Measurements from ENCODE around the gene ANKRD53. TPM values are rescaled to one million over a fixed set of nuclear protein-coding genes. Genes with fewer than 3 reads are reported as not detected.

The ANKRD53 gene
- total RNA-seq, 1 experiment from 2014 or later: 0.11 TPM

DNA sequence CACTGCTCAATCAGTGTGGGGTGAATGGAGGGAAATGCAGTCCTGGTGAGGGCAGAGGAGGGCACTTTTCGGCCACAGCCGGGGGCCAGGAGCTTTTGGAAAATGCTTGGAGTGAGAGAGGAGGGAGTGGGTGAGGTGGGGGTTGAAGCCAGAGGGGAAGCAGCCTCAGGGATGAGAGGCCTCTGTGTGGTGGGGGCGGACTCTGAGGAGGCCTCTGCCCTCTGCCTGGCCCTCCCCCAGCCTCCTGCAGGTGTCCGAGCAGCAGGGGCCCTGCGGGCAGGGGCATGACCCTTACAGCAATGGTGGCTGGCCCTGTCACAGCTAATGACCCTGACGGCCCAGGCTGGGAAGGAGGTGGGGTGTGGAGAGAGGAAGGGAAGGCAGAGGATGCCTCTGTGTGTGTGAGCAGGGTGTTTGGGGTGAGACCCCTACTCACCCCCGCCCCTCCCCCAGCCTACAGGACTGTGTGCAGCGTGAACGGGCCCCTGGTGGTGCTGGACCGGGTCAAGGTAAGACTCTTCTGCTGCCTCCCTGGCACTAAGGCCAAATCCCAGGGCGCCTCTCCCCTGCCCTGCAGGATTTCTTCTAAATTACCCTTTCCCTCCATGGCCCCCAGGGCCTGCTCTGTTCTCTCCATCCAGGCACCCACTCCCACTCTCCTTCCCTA, 35.1 kb upstream of the ANKRD53 start:
- no peak for DNase-seq (ENCODE audit: low read depth)

DNA sequence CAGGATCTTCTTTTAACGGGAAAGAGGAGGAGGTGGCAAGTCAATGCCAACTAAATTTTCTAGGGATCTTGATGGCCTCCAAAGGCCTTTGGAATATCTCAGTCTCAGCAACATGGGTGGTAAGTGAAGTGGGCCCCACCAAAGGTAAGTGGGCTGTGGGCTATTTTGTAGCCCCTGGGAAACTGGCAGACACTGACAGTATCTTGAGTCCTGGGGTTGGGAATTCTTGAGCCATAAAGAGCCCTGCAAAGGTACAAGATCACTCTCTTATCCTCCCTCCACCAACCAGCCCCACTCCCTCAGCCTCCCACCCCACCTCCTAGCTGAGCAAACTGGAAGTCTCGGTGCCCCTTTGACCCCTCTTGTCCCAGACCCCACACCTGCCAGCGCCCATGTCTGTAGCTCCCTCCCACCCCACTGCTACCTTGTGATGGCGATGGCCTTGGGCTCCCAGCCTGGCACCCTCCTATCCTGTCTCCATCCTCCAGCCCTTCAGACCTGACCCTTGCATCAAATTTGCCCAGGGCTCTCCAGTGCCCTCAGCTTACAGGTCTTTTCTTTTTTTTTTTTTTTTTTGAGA, 34.2 kb upstream of the ANKRD53 start:
- DNase-seq (ENCODE audit: low read depth): no peak

DNA sequence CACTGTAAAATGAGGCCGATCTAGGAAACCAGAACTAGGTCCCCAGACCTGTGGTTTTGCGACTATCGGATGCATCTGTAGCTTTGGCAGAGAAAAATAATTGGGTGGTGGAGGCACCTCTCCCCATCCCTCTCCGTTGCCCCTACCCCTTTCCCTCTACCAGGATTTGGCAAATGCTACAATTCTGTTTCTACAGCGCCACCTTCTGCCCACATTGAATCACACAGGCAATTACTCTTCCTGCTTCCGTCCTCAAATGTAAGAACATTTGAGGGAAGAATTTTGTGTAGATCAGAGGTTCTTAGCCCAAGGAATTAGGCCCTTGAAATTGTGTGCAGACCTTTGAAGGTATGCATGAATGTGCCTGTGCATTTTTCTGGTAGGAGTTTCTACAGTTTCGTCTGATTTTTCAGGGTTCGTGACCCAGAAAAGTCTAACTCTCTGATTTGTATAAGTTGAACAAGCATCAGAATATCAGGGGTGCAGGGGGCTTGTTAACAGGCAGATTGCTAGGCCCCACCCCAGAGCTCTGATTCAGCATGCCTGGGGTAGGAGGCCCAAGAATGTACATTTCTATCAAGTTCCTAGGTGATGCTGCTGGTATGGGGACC, 31.5 kb upstream of the ANKRD53 start:
- peak; percentile 53 for DNase-seq (ENCODE audit: low read depth)

DNA sequence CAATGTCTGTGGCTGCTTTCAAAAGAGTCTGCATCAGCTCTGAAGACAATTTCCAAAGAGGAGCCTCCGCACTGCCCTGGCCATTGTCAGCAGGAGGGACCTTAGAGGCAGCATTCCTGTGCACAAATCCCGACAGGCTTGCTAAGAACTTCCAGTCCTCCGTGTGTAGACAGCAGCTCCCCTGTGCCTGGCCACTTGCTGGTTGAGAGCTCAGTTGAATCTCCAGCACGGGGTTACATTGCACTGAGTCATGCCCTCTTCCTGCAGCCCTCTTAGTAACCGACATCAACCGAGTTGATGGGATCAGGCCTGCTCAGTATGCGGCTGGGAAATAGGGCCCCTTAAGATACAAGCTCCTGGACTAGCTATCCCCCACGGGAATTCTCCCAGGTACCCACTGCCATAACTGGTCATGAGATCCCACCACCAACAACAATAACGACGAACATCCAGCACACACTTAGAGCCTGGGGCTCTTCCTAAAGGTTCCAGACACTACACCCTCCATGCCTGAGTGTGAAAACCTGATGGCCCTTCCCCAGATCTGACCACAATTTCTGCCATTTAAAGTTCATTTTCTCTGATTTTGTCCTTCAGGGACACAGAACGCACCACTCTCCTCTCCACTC, 30.8 kb upstream of the ANKRD53 start:
- DNase-seq (ENCODE audit: low read depth): peak; percentile 41

DNA sequence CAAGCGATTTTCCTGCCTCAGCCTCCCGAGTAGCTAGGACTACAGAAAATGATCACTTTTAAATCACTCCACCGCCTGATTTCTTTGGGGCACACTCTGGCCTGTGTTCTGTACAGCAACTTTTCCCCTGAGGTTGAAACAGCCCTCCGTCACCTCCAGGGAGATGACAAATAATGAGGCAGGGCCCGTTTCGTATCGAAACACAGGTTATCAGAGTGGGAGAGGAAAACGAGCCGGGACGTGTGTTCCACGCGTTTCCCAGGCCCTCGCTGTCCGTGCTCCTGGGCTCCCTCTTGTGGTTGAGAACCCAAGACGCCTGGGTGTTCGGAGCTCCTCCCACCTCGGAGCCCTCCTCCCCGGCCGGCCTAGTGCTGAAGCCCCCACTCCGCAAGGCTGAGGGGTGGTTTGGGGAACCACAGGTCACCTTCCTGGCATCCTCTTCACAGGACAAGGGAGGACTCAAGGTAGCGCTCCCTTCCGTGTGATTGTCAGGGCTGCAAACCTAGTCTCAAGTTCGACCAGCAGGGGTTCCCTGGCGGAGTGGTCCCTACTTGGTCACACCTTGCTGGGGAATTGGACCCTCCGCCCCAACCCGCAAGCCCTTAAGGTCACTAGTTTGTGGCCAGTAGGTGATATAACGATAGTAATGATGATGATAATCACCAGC, 30.0 kb upstream of the ANKRD53 start:
- DNase-seq (ENCODE audit: low read depth): peak; percentile 65

DNA sequence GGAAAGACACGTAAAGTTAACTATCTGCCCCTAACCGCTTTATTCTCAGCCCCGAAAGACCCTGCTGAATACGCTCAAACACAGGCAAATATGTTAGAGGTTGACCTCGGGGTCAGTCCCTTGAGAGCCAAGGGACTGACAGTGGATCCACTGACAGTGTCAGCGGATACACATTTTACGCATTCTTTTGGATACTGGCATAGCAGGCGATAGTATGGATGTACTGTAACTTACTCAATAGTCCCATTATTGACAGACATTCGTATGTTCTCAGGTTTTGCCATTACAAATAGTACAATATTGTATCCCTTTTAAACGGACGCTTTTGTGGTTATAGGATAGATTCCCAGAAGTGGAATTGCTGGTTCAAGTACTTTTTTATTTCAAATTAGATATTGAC, 29.3 kb upstream of the ANKRD53 start:
- no peak for DNase-seq (ENCODE audit: low read depth)

DNA sequence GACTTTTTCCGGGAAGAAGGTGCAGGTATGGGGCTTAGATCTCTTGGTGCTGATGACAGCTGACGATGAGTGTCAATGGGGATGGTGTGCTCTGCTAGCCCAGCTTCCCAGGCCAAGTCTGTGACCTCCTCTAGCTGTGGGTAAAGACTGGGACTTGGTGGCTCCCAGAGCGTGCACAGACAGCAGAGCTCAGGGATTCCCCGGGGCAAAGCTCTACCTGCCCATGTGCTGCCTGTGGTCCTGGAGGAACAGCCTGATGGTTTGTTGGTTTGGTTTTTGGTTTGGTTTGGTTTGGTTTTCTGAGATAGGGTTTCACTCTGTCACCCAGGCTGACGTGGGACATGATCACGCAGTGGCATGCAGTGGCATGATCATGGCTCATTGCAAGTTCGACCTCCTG, 23.5 kb upstream of the ANKRD53 start:
- no peak for DNase-seq (ENCODE audit: low read depth)

DNA sequence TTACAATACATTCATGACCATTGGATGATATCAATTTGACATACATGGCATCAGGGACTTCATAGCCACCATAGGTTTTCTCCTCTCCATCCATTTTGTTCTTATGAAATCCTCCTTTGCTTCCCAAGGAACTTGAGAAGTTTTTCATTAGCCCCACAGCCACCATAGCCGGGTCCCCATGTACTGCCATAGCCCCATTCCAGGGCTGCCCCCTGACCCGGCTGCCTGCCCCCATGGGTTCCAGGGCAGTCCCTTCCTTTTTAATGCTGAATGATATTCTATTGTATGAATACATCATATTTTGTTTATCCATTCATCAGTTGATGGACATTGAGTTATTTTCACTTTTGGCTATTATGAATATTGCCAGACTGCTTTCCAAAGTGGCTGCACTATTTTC, 22.3 kb upstream of the ANKRD53 start:
- no peak for DNase-seq (ENCODE audit: low read depth)

DNA sequence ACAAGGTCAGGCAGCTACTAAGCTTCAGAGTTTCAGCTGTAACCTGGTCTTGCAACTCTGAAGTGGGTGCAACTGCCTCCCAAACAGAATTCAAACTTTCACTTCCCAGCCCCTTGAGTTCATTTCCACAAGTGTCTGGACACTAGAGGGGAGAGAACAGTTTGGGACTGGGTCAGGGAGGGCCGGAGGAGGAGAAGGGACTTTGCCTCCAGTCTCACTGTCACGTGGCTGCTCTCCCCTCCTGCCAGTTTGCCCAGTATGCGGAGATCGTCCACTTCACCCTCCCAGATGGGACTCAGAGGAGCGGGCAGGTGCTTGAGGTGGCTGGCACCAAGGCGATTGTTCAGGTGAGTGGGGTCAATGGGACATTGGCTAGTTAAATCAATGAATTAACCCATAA, 20.6 kb upstream of the ANKRD53 start:
- DNase-seq (ENCODE audit: low read depth): no peak

DNA sequence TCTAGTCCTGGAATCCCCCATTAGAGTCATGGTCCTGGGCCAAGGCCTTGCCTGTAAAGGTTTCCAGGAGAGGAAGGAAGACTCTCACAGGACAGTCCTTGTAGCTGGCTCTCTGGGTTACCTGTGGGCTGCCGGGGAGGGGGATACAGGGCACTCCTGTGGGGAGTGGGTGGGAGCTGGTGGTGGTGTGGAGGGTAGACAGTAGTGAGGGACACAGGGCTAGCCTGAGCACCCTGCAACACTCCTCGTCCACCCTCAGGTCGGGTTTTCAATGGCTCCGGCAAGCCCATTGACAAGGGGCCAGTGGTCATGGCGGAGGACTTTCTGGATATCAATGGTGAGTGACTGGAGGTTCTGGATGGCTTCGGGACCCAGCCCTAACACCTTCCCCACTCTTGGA, 19.7 kb upstream of the ANKRD53 start:
- no peak for DNase-seq (ENCODE audit: low read depth)

DNA sequence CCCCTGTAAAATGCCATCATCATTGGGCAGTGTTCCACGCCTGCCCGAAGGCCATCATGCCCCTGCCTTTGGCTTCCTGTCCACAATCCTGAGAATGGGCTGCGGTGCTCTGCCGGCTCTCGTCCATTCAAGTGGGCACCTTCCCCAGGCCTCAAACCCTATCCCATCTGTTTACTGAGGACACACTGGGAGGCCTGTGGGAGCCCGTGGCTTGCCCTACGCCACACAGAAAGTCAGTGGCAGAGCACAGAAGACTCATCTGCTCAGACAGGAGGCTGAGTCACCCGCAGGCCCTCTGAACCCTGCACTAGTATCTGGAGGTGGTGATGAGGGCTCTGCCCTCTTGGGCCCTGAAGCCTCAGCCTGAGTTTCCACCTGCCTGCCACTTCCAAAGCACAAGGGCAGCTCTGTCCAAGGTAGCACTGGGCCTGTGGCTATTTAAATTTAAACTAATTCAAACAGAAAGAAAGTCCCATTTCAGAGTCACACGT, 19.1 kb upstream of the ANKRD53 start:
- no peak for DNase-seq (ENCODE audit: low read depth)

DNA sequence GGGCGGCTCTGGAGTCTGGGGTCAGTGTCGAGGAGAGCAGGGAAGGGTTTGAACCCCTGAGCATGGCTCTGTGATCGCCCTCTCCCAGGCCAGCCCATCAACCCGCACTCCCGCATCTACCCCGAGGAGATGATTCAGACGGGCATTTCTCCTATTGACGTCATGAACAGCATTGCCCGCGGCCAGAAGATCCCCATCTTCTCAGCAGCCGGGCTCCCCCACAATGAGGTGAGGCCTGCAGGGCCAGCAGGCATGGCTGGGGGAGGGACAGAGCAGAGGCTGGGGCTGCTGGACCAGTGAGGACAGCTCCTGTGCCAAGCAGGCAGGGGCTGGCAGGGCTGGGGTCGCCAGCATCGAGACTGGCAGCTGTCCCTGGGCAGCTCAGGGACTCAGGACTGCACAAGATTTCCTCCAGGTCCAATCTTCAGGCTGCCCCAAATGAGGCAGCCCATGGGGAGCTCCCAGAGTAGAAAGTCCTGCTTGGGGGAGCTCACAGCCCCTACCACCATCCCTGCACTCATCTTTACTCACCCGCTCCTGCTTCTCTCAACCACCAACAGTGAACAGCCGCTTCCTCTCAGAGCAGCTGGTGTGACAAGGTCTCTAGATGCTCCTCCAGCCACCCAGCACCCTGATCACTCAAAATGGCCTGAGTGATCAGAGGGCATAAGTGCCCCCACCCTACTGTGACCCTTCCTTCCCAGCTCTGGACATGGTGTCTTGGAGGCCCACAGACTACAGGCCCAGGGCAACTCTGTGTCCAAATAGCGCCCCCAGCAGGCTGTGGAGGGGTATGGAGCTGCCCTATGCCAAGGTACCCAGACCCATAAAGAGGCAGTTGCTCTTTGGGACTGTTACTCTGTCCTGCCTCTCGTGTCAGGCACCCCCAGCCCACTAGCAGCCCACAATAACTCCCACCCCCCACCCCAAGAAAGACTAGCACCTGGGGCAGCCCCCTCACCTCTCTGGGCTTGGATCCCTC, 18.3 kb upstream of the ANKRD53 start:
- DNase-seq (ENCODE audit: low read depth): no peak

DNA sequence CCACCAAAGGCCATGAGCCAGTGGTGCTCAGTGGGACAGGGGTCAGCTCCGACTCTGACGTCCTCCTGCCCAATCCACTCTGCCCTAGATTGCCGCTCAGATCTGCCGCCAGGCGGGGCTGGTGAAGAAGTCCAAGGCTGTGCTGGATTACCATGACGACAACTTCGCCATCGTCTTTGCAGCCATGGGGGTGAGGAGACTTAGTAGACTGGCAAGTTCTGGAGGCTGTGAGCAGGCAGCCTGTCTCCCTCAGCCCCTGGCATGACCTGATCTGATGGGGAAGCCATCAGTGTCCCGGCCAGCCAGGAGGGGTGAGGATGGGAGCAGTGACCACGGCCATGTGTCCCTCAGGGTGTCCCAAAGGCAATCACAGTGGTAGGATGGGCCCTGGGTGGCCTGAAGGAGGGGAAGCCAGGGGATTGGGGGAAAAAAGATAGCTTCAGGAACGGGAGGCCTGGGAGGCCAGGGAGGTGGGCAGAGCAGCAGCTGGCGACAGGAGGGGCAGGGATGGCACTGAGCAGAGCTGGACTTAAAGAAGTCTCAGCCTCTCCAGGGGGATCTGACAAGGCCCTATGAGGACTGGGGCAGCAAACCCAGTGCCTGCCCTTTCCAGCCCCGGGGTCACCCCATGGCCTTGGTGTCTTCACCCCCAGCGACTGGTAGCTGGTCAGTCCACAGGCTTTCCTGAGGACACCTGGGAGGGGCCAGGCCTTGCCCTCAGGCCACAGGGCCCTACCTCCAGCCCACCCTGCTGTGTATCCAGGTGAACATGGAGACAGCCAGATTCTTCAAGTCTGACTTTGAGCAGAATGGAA, 17.4 kb upstream of the ANKRD53 start:
- DNase-seq (ENCODE audit: low read depth): no peak

DNA sequence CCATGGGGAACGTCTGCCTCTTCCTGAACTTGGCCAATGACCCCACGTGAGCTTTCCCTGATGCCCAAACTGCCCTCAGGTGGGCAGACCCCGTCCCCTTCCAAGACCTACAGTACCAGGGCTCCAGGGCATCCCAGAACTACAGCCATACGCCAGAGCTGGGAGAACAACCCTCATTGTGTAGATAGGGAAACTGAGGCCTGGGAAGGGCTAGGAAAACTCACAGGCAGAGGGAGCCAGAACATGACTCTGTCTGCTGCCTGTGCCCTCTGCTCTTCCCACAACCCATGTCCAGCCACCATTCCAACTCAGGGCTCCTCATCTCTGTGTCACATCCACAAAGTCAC, 16.8 kb upstream of the ANKRD53 start:
- DNase-seq (ENCODE audit: low read depth): no peak

DNA sequence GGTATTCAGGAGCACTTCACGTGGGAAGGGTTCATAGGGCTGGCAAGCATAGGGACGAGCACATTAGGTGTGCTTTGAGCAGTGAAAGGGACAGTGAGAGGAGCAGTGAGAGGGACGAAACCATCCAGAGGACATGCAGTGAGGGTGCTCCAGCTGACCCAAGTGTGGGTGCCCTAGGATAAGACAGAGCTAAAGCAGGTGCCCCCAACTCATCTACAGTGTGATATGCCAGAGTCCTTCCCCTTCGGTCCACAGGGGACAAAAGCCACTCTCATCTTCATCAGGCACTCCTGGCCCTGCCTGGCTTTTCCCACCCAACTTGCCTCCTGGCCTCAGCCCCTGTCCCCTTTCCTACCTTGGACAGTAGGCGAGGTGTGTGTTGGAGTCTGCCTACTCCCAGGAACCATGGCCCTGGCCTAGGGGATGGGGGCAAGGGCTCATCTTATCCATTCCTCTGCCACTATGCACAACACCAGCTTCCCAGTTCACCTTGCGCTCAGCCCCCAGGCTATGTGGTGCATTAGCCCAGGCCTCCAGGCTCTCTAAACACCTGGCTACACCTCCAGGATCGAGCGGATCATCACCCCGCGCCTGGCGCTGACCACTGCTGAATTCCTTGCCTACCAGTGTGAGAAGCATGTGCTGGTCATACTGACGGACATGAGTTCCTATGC, 16.1 kb upstream of the ANKRD53 start:
- no peak for DNase-seq (ENCODE audit: low read depth)

DNA sequence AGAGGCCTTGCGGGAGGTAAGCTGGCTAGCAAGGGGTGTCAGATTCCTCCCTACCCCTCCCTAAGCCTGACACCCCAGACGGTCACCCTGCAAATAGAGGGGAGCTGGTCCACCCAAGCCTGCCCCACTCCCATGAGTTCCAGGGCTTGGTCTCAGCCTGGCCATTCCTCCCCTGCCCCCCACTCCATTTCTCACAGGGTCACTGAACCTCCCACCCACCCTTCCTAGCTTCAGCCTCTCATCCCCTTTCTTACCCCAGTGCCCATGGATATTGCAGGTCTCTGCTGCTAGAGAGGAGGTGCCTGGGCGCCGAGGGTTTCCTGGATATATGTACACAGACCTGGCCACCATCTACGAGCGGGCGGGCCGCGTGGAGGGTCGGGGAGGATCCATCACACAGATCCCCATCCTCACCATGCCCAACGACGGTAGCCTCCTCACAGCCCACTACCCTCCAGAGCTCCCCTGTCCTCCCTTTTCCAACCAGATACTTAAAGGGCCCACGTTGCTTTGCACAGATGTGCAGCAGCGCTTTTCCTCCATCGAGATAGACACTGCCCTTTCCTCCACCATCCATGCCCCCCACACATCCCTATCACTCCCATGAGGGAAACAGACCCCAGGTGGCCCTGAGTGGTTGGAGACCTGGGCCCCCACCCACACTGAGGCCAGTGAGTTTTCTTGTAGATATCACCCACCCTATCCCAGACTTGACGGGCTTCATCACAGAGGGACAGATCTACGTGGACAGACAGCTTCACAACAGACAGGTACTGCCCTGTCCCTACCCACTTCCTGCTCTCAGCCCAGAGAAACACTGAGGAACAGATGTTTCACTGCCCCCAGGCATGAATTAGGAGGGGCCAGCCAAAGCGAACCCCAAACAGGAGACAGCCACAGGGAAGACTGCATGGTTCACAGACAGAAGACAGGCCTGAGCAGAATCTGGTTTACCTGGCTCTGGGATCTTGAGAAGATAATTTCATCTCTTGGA, 15.2 kb upstream of the ANKRD53 start:
- no peak for DNase-seq (ENCODE audit: low read depth)

DNA sequence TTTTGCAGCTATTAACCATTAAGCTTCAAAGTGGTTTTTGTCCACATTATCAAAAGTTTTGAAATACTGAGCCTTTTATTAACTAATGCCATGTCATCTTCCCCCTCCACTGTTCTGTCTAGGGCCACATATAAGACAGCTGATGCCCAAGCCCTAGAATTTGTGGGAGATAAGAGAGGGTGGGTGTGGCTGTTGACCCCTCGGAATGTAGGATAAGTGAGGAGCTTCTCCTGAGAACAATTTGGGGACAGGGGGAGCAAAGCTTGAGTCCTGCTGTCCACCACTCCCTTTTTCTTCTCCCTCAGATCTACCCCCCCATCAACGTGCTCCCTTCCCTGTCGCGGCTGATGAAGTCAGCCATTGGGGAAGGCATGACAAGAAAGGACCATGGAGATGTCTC, 14.3 kb upstream of the ANKRD53 start:
- DNase-seq (ENCODE audit: low read depth): no peak
